Sigmoid colon (tissue), 7 donors: ENCODE data around the gene SHLD3. TPM values are rescaled to one million over a fixed set of nuclear protein-coding genes. Genes with fewer than 3 reads are reported as not detected.
"Not testable (repeated sequence)": the region's sequence is repeated elsewhere in the genome, so short reads cannot be mapped to it uniquely, and the experiment has no call there.

Experiments
- DNase-seq: peaks from one replicate; pipeline ENCODE4 v3.0.0-alpha.2; 2019
- H3K27ac ChIP-seq, 4 donors: fragments of 200-600 bp; sonication (generic); one replicate each; pipeline ENCODE4 v1.5.1; 2016 to 2019; ENCODE audit warnings: mild to moderate bottlenecking in 1 of 4
- H3K27me3 ChIP-seq, 3 donors: fragments of 200-600 bp; sonication (generic); one replicate each; pipeline ENCODE4 v1.5.1; 2019; ENCODE audit warnings: mild to moderate bottlenecking in 1 of 3
- H3K36me3 ChIP-seq, 4 donors: fragments of 200-600 bp; sonication (generic); one replicate each; pipeline ENCODE4 v1.5.1; 2016 to 2019
- H3K4me1 ChIP-seq, 4 donors: fragments of 200-600 bp; sonication (generic); one replicate each; pipeline ENCODE4 v1.5.1; 2017 to 2019
- H3K4me3 ChIP-seq, 4 donors: fragments of 200-600 bp; sonication (generic); one replicate each; pipeline ENCODE4 v1.5.1; 2017 to 2019; ENCODE audit warnings: mild to moderate bottlenecking in 2 of 4, moderate library complexity in 1 of 4
- H3K9me3 ChIP-seq, 4 donors: fragments of 200-600 bp in 3 of 4; sonication (generic) in 3 of 4; one replicate each; pipeline versions ENCODE4 v1.5.1 to v1.6.1; 2013 to 2019
- CTCF ChIP-seq, 4 experiments: fragments of 450-650 bp in 3 of 4; fragments of 200-600 bp in 1 of 4; IDR thresholded peaks; one replicate each; pipeline ENCODE4 v1.5.1; 2016 to 2019; ENCODE audit warnings: antibody characterized with exemption in 4 of 4, mild to moderate bottlenecking in 3 of 4, moderate library complexity in 2 of 4
- EP300 ChIP-seq, 4 donors: sonication (generic); formaldehyde crosslinking; IDR thresholded peaks; one replicate each; pipeline ENCODE4 v1.6.1; 2017; ENCODE audit warnings: antibody characterized with exemption in 4 of 4
- POLR2A ChIP-seq, 2 donors: fragments of 450-650 bp; IDR thresholded peaks; one replicate each; pipeline ENCODE4 v1.6.1; 2016; ENCODE audit warnings: antibody characterized with exemption in 2 of 2, mild to moderate bottlenecking in 2 of 2, moderate library complexity in 2 of 2
- POLR2AphosphoS5 ChIP-seq, 4 donors: sonication (generic); formaldehyde crosslinking; IDR thresholded peaks; one replicate each; pipeline ENCODE4 v1.6.1; 2017; ENCODE audit warnings: antibody characterized with exemption in 4 of 4
- WGBS, 2 donors: extraction: QIAGEN DNeasy Blood & Tissue Kit; methylation state at CpG; one replicate each; pipeline ENCODE4 v1.1.7; 2013; 5-methylcytosine and 5-hydroxymethylcytosine counted together
- intact Hi-C: fragments of 100-400 bp; cut with DNase I; formaldehyde crosslinking; loops from one replicate; pipeline ENCODE4 v1.15.1; 2023
- polyA plus RNA-seq, 3 donors: library from polyadenylated mRNA; stranded (reverse); fragments of 200-250 nt; gene quantifications; one replicate each; pipeline ENCODE4 v1.2.3, GENCODE V29; 2013
- total RNA-seq, 4 donors: library from RNA; depleted of rRNA; stranded (reverse); fragments of >200 nt; gene quantifications; one replicate each; pipeline ENCODE4 v1.1.0, GENCODE V29; 2016
- donor health status: healthy with polysubstance abuse.
- donor health status: Bipolar disorder and iron deficiency.
- donor health status: healthy.

The SHLD3 gene, protein sequence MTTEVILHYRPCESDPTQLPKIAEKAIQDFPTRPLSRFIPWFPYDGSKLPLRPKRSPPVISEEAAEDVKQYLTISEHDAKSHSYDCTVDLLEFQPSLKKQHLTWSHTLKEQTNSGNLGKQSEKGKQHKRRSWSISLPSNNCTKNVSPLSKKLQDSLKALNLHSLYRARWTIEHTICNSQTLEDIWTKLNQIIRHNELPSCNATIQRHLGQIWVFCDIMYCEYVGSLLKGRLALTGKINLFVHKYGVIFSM
- total RNA-seq (1 to 10 TPM; 2.4 to 3.6 (median 3.3) TPM), polyA plus RNA-seq (1 to 10 TPM; 2.3 to 5.3 (median 2.4) TPM)

- TF ChIP-seq POLR2AphosphoS5 (IDR thresholded peaks at IDR 0.05) = peak; percentile 47 to 71 (median 66)
- no peak for TF ChIP-seq EP300 (IDR thresholded peaks at IDR 0.05)
- TF ChIP-seq POLR2A (IDR thresholded peaks at IDR 0.05) = no peak
- TF ChIP-seq CTCF (IDR thresholded peaks at IDR 0.05) = peak in 1 of 4 experiments; percentile 40
- peak within 1 kb of the TSS; percentile 80 to 92 (median 83) for H3K27ac ChIP-seq
- intact Hi-C loops = loop anchor here (2.0 to 10.0 kb wide), 4 partner anchors 62 to 517 kb away; partner anchors contain the start of genes CENPK, ERBIN, PPWD1 and SREK1
- H3K4me3 ChIP-seq = peak within 1 kb of the TSS; percentile 70 to 90 (median 76)
- 0% methylated on average over 36 of the region's 36 CpGs for WGBS, 2 donors
- H3K36me3 ChIP-seq = peaks cover 0 to 11% (median 0%) of the 10 kb centered on the region in 4 donors
- peaks cover 0 to 41% (median 34%) of the 10 kb centered on the region in 4 donors for H3K4me1 ChIP-seq
- no peaks in the 10 kb centered on the region for H3K27me3 ChIP-seq
- no peaks in the 10 kb centered on the region for H3K9me3 ChIP-seq
- peak; percentile 92 for DNase-seq
Measured at GRCh38 chr5:65624571-65625555, at the start of gene SHLD3, which contains the start of gene TRAPPC13. SHLD3 (plus strand) TSS chr5:65625027; CDS start chr5:65629588, 4,561 bp downstream. TRAPPC13 (plus strand) TSS chr5:65625027; CDS start chr5:65625061, 34 bp downstream.

DNA sequence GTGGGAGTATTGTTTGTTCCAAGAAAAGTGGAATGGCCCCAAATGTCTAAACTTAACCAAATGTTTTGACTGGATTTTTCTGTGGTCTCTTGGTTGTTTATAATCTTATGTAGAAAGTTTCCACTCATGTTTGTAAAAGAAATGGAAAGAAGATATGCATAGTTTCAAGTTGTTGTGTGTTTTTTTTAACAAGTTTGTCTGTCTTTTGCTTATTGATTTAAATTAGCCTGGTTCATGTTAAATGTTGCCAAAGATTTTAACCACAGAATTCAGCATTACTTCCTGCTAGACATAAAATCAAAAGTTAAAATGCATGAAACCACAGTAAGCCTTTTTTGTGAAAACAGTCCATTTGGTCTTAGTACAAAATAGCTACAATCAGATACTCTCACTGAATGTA, 47.7 kb upstream of the SHLD3 start:
- no peaks in the 10 kb centered on the region for H3K9me3 ChIP-seq
- TF ChIP-seq POLR2AphosphoS5 (IDR thresholded peaks at IDR 0.05) (no peak), CTCF (IDR thresholded peaks at IDR 0.05) (no peak), POLR2A (IDR thresholded peaks at IDR 0.05) (no peak), EP300 (IDR thresholded peaks at IDR 0.05) (no peak)

DNA sequence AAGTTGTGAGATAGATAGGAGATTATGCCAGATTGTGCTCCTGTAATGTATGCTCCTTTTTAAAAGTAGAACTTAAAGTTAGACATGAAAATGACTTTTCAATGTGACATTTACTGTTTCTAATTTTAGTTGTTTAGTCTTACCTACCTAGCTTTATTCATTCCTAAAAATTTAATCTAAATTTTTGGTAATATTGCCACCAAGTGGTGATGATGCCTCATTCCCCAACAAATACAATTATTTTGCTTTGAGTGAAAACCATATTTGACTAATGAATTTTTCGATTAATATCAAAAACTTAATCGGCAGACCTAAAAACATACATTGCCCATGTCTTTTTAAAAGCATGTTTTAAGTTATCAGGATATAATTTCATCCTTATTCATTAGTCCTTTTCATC, 36.1 kb upstream of the SHLD3 start:
- DNase-seq = no peak
- TF ChIP-seq EP300 (IDR thresholded peaks at IDR 0.05) (no peak), POLR2AphosphoS5 (IDR thresholded peaks at IDR 0.05) (no peak), CTCF (IDR thresholded peaks at IDR 0.05) (no peak), POLR2A (IDR thresholded peaks at IDR 0.05) (no peak)
- Histone ChIP-seq H3K4me1 (no peaks in the 10 kb centered on the region), H3K27ac (no peak overlapping the region), H3K4me3 (no peak overlapping the region), H3K27me3 (no peaks in the 10 kb centered on the region), H3K36me3 (peaks cover 15 to 100% (median 33%) of the 10 kb centered on the region in 4 donors), H3K9me3 (no peaks in the 10 kb centered on the region)
- 95 to 96% methylated on average over 2 of the region's 2 CpGs for WGBS, 2 donors
- intact Hi-C loops = no loop called here

More for the DNA sequence above, 47.7 kb upstream of the SHLD3 start:
- no peaks in the 10 kb centered on the region for H3K27me3 ChIP-seq
- peaks cover 0 to 67% (median 18%) of the 10 kb centered on the region in 4 donors for H3K36me3 ChIP-seq
- H3K4me3 ChIP-seq = no peak overlapping the region
- intact Hi-C loops = no loop called here
- H3K4me1 ChIP-seq = no peaks in the 10 kb centered on the region
- no peak overlapping the region for H3K27ac ChIP-seq
- no peak for DNase-seq

DNA sequence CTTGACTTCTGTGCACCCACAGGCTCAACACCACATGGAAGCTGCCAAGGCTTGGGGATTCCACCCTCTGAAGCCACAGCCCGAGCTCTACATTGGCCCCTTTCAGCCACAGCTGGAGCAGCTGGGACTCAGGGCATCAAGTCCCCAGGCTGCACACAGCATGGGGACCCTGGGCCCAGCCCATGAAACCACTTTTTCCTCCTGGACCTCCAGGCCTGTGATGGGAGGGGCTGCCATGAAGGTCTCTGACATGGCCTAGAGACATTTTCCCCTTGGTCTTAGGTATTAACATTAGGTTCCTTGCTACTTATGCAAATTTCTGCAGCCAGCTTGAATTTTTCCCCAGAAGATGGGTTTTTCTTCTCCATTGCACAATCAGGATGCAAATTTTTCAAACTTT, 23.1 kb upstream of the SHLD3 start:
- H3K4me3 ChIP-seq, H3K27me3 ChIP-seq, H3K4me1 ChIP-seq, H3K27ac ChIP-seq, intact Hi-C loops, H3K9me3 ChIP-seq, DNase-seq: not testable (repeated sequence)
- peaks cover 2 to 97% (median 26%) of the 10 kb centered on the region in 4 donors for H3K36me3 ChIP-seq
- WGBS, 2 donors = 97 to 99% methylated on average over 1 of the region's 1 CpG

DNA sequence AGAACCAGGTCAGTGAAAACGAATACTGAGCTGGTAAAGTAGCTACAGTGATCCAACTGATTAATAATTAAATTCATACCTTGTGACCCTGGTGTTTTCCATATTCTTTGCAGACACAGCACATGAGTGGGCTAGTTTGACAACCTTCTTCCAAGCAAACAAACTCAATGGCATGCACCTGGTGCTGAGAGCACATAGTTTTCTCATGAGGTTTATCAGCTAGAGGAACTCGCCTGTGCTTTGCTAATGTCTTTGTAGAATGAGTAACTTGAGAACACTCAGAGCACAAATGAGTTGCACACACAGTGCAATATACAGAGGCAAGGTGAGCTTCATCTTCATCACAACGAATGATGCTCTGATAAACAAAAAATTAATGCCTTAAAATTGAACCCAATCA, 13.3 kb upstream of the SHLD3 start:
- Histone ChIP-seq H3K27ac (no peak overlapping the region), H3K4me1 (no peaks in the 10 kb centered on the region), H3K9me3 (no peaks in the 10 kb centered on the region), H3K27me3 (no peaks in the 10 kb centered on the region), H3K36me3 (peaks cover 6 to 97% (median 38%) of the 10 kb centered on the region in 4 donors), H3K4me3 (no peak overlapping the region)
- intact Hi-C loops = no loop called here
- no peak for DNase-seq
- TF ChIP-seq POLR2A (IDR thresholded peaks at IDR 0.05) = no peak
- TF ChIP-seq EP300 (IDR thresholded peaks at IDR 0.05) = no peak
- no peak for TF ChIP-seq POLR2AphosphoS5 (IDR thresholded peaks at IDR 0.05)
- no peak for TF ChIP-seq CTCF (IDR thresholded peaks at IDR 0.05)
- WGBS, 2 donors = 70 to 85% methylated on average over 3 of the region's 3 CpGs
